Endothelial cell of umbilical vein (primary cell): ENCODE results near the gene PIGB. TPM values are rescaled to one million over a fixed set of nuclear protein-coding genes. Genes with fewer than 3 reads are reported as not detected.

Source experiments
- BruUV-seq: library from RNA; stranded (reverse); fragments of 400-500 nt; replicated peaks from 2 replicates; lab custom pipeline; 2021; lab: Mats Ljungman, UMichigan
- CTCF ChIA-PET: fragments of 300-600, 350-600 bp; sonication (Branson Sonifier 250); formaldehyde crosslinking; loops from one replicate; lab custom pipeline; 2021; ENCODE audit warnings: antibody characterized with exemption, inconsistent platforms; lab: Charles Lee
- POLR2A ChIA-PET: fragments of 300-600, 350-600 bp; sonication (Branson Sonifier 250); formaldehyde crosslinking; loops from one replicate; lab custom pipeline; 2021; ENCODE audit warnings: antibody characterized with exemption, inconsistent platforms; lab: Charles Lee
- DNase-seq: peaks from one replicate; pipeline ENCODE4 v3.0.0-alpha.2; 2011; ENCODE audit warnings: low read depth, low spot score
- FAIRE-seq: peaks from 2 replicates; lab custom pipeline; 2011; peaks lifted over from hg19 to GRCh38; lab: Jason Lieb, UNC
- H2AFZ ChIP-seq: 2 replicates; pipeline ENCODE4 v1.6.0; 2012; ENCODE audit warnings: low read depth, low read length, control low read depth, inconsistent platforms
- H3K27ac ChIP-seq: 2 replicates; pipeline ENCODE4 v1.5.1; 2011; ENCODE audit warnings: low read depth, mild to moderate bottlenecking, control low read depth, low read length, moderate library complexity; ENCODE audit not compliant: insufficient read depth
- H3K27me3 ChIP-seq, 2 experiments: 2 replicates each; pipeline versions ENCODE4 v1.6.0 to v1.6.1; 2011; ENCODE audit warnings: low read length in 2 of 2, mixed read lengths in 1 of 2; ENCODE audit not compliant: control insufficient read depth in 2 of 2, insufficient read depth in 2 of 2
- H3K36me3 ChIP-seq, 2 experiments: 2 replicates in 1 of 2; 3 replicates in 1 of 2; pipeline ENCODE4 v1.5.1; 2011; ENCODE audit warnings: low read length in 2 of 2, mild to moderate bottlenecking in 1 of 2, moderate library complexity in 1 of 2; ENCODE audit not compliant: control insufficient read depth in 2 of 2, insufficient read depth in 2 of 2; ENCODE audit errors: extremely low read depth in 1 of 2
- H3K4me1 ChIP-seq: 3 replicates; pipeline ENCODE4 v1.5.1; 2011; ENCODE audit warnings: mild to moderate bottlenecking, low read length; ENCODE audit not compliant: control insufficient read depth, insufficient read depth; ENCODE audit errors: extremely low read depth
- H3K4me2 ChIP-seq: 2 replicates; pipeline ENCODE4 v1.6.1; 2011; ENCODE audit warnings: low read length, control low read depth, mixed read lengths; ENCODE audit not compliant: insufficient read depth
- H3K4me3 ChIP-seq, 3 experiments: fragments of 200-600 bp in 1 of 3; sonication (generic), shearing (Covaris generic) in 1 of 3; replicated peaks in 1 of 3; 2 replicates each; pipeline ENCODE4 v1.5.1; 2011 to 2016; ENCODE audit warnings: control low read depth in 3 of 3, low read length in 3 of 3, mild to moderate bottlenecking in 2 of 3, inconsistent platforms in 1 of 3, low read depth in 1 of 3, moderate library complexity in 1 of 3; ENCODE audit not compliant: insufficient read depth in 1 of 3
- H3K79me2 ChIP-seq: 2 replicates; pipeline ENCODE4 v1.6.0; 2012; ENCODE audit warnings: low read length, inconsistent platforms; ENCODE audit not compliant: control insufficient read depth, insufficient read depth
- H3K9ac ChIP-seq: replicated peaks from 2 replicates; pipeline ENCODE3; 2011; ENCODE audit warnings: low read length, control low read depth; ENCODE audit not compliant: insufficient read depth; ENCODE audit errors: extremely low read depth
- H3K9me1 ChIP-seq: replicated peaks from 3 replicates; pipeline ENCODE4 v1.6.0; 2011; ENCODE audit warnings: mild to moderate bottlenecking, low read length; ENCODE audit not compliant: control insufficient read depth, insufficient read depth; ENCODE audit errors: extremely low read depth
- H3K9me3 ChIP-seq: replicated peaks from 2 replicates; pipeline ENCODE4 v1.5.1; 2012; ENCODE audit warnings: low read length, inconsistent platforms; ENCODE audit not compliant: control insufficient read depth, insufficient read depth
- H4K20me1 ChIP-seq: replicated peaks from 2 replicates; pipeline ENCODE3; 2011; ENCODE audit warnings: mild to moderate bottlenecking, low read length; ENCODE audit not compliant: control insufficient read depth, insufficient read depth; ENCODE audit errors: extremely low read depth
- CTCF ChIP-seq, 2 donors: IDR thresholded peaks; 1 replicate in 1 of 2; 2 replicates in 1 of 2; pipeline ENCODE4 v1.5.1; 2011; ENCODE audit warnings: low read length in 2 of 2, mild to moderate bottlenecking in 2 of 2, moderate library complexity in 2 of 2, control low read depth in 1 of 2, inconsistent platforms in 1 of 2, low read depth in 1 of 2; ENCODE audit not compliant: insufficient read depth in 1 of 2; ENCODE audit errors: extremely low read depth in 1 of 2
- EZH2 ChIP-seq: IDR thresholded peaks from 2 replicates; pipeline ENCODE4 v1.6.1; 2012; ENCODE audit warnings: borderline replicate concordance, low read depth, mild to moderate bottlenecking, moderate library complexity, low read length, inconsistent platforms; ENCODE audit not compliant: severe bottlenecking
- FOS ChIP-seq: IDR thresholded peaks from 2 replicates; pipeline ENCODE4 v1.6.1; 2011; ENCODE audit warnings: mild to moderate bottlenecking, low read length, moderate library complexity, borderline replicate concordance; ENCODE audit not compliant: insufficient read depth
- GATA2 ChIP-seq: IDR thresholded peaks from 2 replicates; pipeline ENCODE4 v1.7.0; 2011; ENCODE audit warnings: low read depth, mild to moderate bottlenecking, moderate library complexity, mixed read lengths, low read length; ENCODE audit not compliant: insufficient read length, insufficient read depth
- JUN ChIP-seq: IDR thresholded peaks from 2 replicates; pipeline ENCODE4 v1.6.1; 2011; ENCODE audit warnings: borderline replicate concordance, low read depth; ENCODE audit not compliant: insufficient read length, insufficient read depth
- MAX ChIP-seq: IDR thresholded peaks from 2 replicates; pipeline ENCODE4 v1.6.1; 2011; ENCODE audit not compliant: insufficient read depth, insufficient read length
- MYC ChIP-seq: IDR thresholded peaks from one replicate; pipeline ENCODE4 v1.6.1; 2011; ENCODE audit warnings: mild to moderate bottlenecking, low read depth, low read length
- POLR2A ChIP-seq: IDR thresholded peaks from 2 replicates; pipeline ENCODE4 v1.6.1; 2012; ENCODE audit warnings: low read depth, mild to moderate bottlenecking, control low read depth, low read length
- POLR2AphosphoS5 ChIP-seq: IDR thresholded peaks from 2 replicates; pipeline ENCODE4 v1.6.1; 2012; ENCODE audit warnings: low read depth, mild to moderate bottlenecking, control low read depth, low read length, moderate library complexity; ENCODE audit not compliant: insufficient read depth
- dilution Hi-C: fragments of 300-500 bp; cut with MboI; formaldehyde crosslinking; loops from one replicate; pipeline ENCODE4 v1.15.0; 2019; ENCODE audit warnings: low sequenced_read_pairs; ENCODE audit not compliant: extremely low pct_ligation_motif_present
- intact Hi-C: fragments of 100-400 bp; cut with micrococcal nuclease; formaldehyde crosslinking; loops from one replicate; pipeline ENCODE4 v1.10.0; 2022
- polyA plus RNA-seq, 4 experiments: library from polyadenylated mRNA; depleted of rRNA in 3 of 4; stranded (reverse) in 3 of 4; unstranded in 1 of 4; fragments of >200 nt; gene quantifications; 2 replicates each; pipeline versions ENCODE4 v1.2.1 to v1.2.3, GENCODE V29; 2011 to 2012; ENCODE audit warnings: missing spikeins in 1 of 4
- total RNA-seq: library from RNA; stranded (reverse); gene quantifications from 2 replicates; pipeline ENCODE4 v1.2.3, GENCODE V29; 2021

PIGB gene
- total and polyA plus RNA-seq, 2 donors (not counting 3 experiments of a cell fraction or from before 2014, with no cell fraction given): 14.1 to 23.9 TPM

GRCh38 chr15:55401786-55402246, 82.8 kb downstream of the PIGB start:
- intact Hi-C loops: no loop called here
- peaks cover 6% of the 10 kb centered on the region for H3K79me2 ChIP-seq
- no peaks in the 10 kb centered on the region for H4K20me1 ChIP-seq
- no peak for FAIRE-seq
- H3K4me3 ChIP-seq: no peak overlapping the region
- no peak for TF ChIP-seq POLR2A
- no peak for TF ChIP-seq CTCF (IDR thresholded peaks at IDR 0.05; ENCODE audit: extremely low read depth in 1 of 2, insufficient read depth in 1 of 2, low read depth in 1 of 2, low read length in 2 of 2)
- TF ChIP-seq GATA2: no peak
- no peak for TF ChIP-seq EZH2
- TF ChIP-seq MAX: no peak
- no peak for TF ChIP-seq JUN
- TF ChIP-seq FOS: no peak
- TF ChIP-seq MYC: no peak
- TF ChIP-seq POLR2AphosphoS5: no peak
- H3K4me1 ChIP-seq: peaks cover 20% of the 10 kb centered on the region
- ChIA-PET CTCF (interaction anchor here (0.8 to 1.6 kb wide), 4 partner anchors 11 to 38 kb away, joined by 3 to 8 read pairs (median 4); no protein-coding TSS in a partner anchor), POLR2A (no interaction called here)
- H3K4me2 ChIP-seq: no peak overlapping the region
- no peaks in the 10 kb centered on the region for H3K27me3 ChIP-seq
- no peaks in the 10 kb centered on the region for H3K9me1 ChIP-seq
- no peak overlapping the region for H3K27ac ChIP-seq
- no peak for DNase-seq
- no peak overlapping the region for H3K9ac ChIP-seq
- no peaks in the 10 kb centered on the region for H3K36me3 ChIP-seq
- dilution Hi-C loops: no loop called here
- no TSS peak for BruUV-seq
- no peak overlapping the region for H2AFZ ChIP-seq
- no peaks in the 10 kb centered on the region for H3K9me3 ChIP-seq
